Mesenchymal stem cell (in vitro differentiated cells and primary cell): Measurements from ENCODE around the gene SLC25A53.
A peak's percentile ranks its signal among the peaks of the same experiment; 100 is the strongest.

Experiments
- DNase-seq: peaks from one replicate; pipeline ENCODE4 v3.0.0-alpha.2; 2013
- H2AFZ ChIP-seq: one replicate; pipeline ENCODE4 v1.6.1; 2013; ENCODE audit warnings: low read depth, mild to moderate bottlenecking, control low read depth, inconsistent platforms, low read length, moderate library complexity
- H2AK5ac ChIP-seq: 2 replicates; pipeline ENCODE4 v1.6.1; 2013; ENCODE audit warnings: low read length, moderate library complexity, mild to moderate bottlenecking, inconsistent platforms; ENCODE audit not compliant: severe bottlenecking
- H2BK120ac ChIP-seq: one replicate; pipeline ENCODE4 v1.6.1; 2013; ENCODE audit warnings: low read depth, mild to moderate bottlenecking, inconsistent platforms, low read length, moderate library complexity
- H2BK12ac ChIP-seq, 2 experiments: one replicate each; pipeline ENCODE4 v1.6.1; 2013; ENCODE audit warnings: inconsistent platforms in 2 of 2, low read length in 2 of 2, mild to moderate bottlenecking in 2 of 2, moderate library complexity in 2 of 2, control low read depth in 1 of 2
- H2BK15ac ChIP-seq: one replicate; pipeline ENCODE4 v1.6.1; 2013; ENCODE audit warnings: mild to moderate bottlenecking, low read depth, inconsistent platforms; ENCODE audit not compliant: poor library complexity, severe bottlenecking
- H2BK5ac ChIP-seq: 2 replicates; pipeline ENCODE4 v1.6.1; 2013; ENCODE audit warnings: low read depth, mild to moderate bottlenecking, low read length, control low read depth, inconsistent platforms; ENCODE audit not compliant: poor library complexity, severe bottlenecking
- H3K14ac ChIP-seq, 2 experiments: one replicate each; pipeline ENCODE4 v1.6.1; 2013; ENCODE audit warnings: inconsistent platforms in 2 of 2, low read length in 2 of 2, control low read depth in 1 of 2, mild to moderate bottlenecking in 1 of 2, moderate library complexity in 1 of 2
- H3K18ac ChIP-seq, 2 experiments: one replicate each; pipeline ENCODE4 v1.6.1; 2013; ENCODE audit warnings: inconsistent platforms in 2 of 2, low read length in 2 of 2, control low read depth in 1 of 2, low read depth in 1 of 2, mild to moderate bottlenecking in 1 of 2
- H3K23ac ChIP-seq, 2 experiments: one replicate each; pipeline ENCODE4 v1.6.1; 2013; ENCODE audit warnings: inconsistent platforms in 2 of 2, low read length in 2 of 2, mild to moderate bottlenecking in 2 of 2, moderate library complexity in 2 of 2, control low read depth in 1 of 2
- H3K27ac ChIP-seq: 2 replicates; pipeline ENCODE4 v1.5.1; 2013; ENCODE audit warnings: mild to moderate bottlenecking, moderate library complexity, low read length, control low read depth, inconsistent platforms; ENCODE audit not compliant: poor library complexity, severe bottlenecking
- H3K27me3 ChIP-seq, 2 experiments: 2 replicates each; pipeline versions ENCODE4 v1.6.1 to v1.7.0; 2013; ENCODE audit warnings: low read length in 2 of 2, mild to moderate bottlenecking in 2 of 2, moderate library complexity in 2 of 2, control low read depth in 1 of 2, inconsistent platforms in 1 of 2; ENCODE audit not compliant: control insufficient read depth in 1 of 2, insufficient read depth in 1 of 2
- H3K36me3 ChIP-seq, 2 experiments: 2 replicates each; pipeline versions ENCODE4 v1.6.1 to v1.7.0; 2013; ENCODE audit warnings: low read length in 2 of 2, control low read depth in 1 of 2, inconsistent platforms in 1 of 2, low read depth in 1 of 2, mild to moderate bottlenecking in 1 of 2; ENCODE audit not compliant: insufficient read depth in 2 of 2, control insufficient read depth in 1 of 2
- H3K4ac ChIP-seq, 2 experiments: one replicate each; pipeline ENCODE4 v1.6.1; 2013; ENCODE audit warnings: inconsistent platforms in 2 of 2, low read length in 2 of 2, mild to moderate bottlenecking in 2 of 2, moderate library complexity in 2 of 2, control low read depth in 1 of 2, low read depth in 1 of 2
- H3K4me1 ChIP-seq: 2 replicates; pipeline ENCODE4 v1.6.1; 2013; ENCODE audit warnings: low read depth, low read length, control low read depth; ENCODE audit not compliant: control insufficient read depth, insufficient read depth
- H3K4me2 ChIP-seq: 2 replicates; pipeline ENCODE4 v1.6.1; 2013; ENCODE audit warnings: low read length, mild to moderate bottlenecking, inconsistent platforms; ENCODE audit not compliant: poor library complexity, severe bottlenecking
- H3K4me3 ChIP-seq, 2 experiments: 2 replicates each; pipeline versions ENCODE4 v1.5.1 to v1.7.0; 2013; ENCODE audit warnings: low read length in 2 of 2, mild to moderate bottlenecking in 2 of 2, control low read depth in 1 of 2, low read depth in 1 of 2; ENCODE audit not compliant: insufficient read depth in 1 of 2
- H3K79me1 ChIP-seq: replicated peaks from 2 replicates; pipeline ENCODE4 v1.6.1; 2013; ENCODE audit warnings: mild to moderate bottlenecking, control low read depth, low read length, inconsistent platforms; ENCODE audit not compliant: poor library complexity, severe bottlenecking
- H3K9ac ChIP-seq: 2 replicates; pipeline ENCODE4 v1.7.0; 2013; ENCODE audit warnings: mild to moderate bottlenecking, low read length, moderate library complexity
- H3K9me3 ChIP-seq: 2 replicates; pipeline ENCODE4 v1.7.0; 2013; ENCODE audit warnings: mild to moderate bottlenecking, low read length; ENCODE audit not compliant: control insufficient read depth
- H4K8ac ChIP-seq: one replicate; pipeline ENCODE4 v1.6.1; 2013; ENCODE audit warnings: inconsistent platforms, mild to moderate bottlenecking, low read length, moderate library complexity
- H4K91ac ChIP-seq: one replicate; pipeline ENCODE4 v1.6.1; 2013; ENCODE audit warnings: mild to moderate bottlenecking, low read length, inconsistent platforms
- WGBS: methylation state at CpG from one replicate; pipeline ENCODE4 v1.1.7; 2013; ENCODE audit warnings: mixed read lengths; 5-methylcytosine and 5-hydroxymethylcytosine counted together

The SLC25A53 gene

DNA sequence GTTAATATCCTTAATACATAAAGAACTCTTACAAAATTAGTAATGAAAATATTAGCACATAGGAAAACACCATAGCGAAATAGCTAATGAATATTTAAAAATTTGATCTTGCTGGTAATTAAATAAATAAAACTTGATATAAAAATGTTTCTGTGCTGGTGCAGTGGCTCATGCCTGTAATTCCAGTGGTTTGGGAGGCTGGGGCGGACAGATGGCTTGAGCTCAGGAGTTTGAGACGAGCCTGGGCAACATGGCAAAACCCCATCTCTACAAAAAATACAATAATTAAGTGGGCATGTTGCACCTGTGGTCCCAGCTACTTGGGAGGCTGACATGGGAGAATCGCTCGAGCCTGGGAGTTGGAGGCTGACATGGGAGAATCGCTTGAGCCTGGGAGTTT, 17.0 kb upstream of the SLC25A53 start:
- peaks cover 2 to 25% of the 10 kb centered on the region in 2 experiments for H3K36me3 ChIP-seq
- H2BK120ac ChIP-seq = no peak overlapping the region
- no peak overlapping the region for H4K8ac ChIP-seq
- no peaks in the 10 kb centered on the region for H3K79me1 ChIP-seq
- H3K4me1 ChIP-seq = peaks cover 2% of the 10 kb centered on the region
- no peak overlapping the region for H3K23ac ChIP-seq
- WGBS = 98% methylated on average over 3 of the region's 6 CpGs
- no peak overlapping the region for H3K18ac ChIP-seq
- no peak overlapping the region for H3K14ac ChIP-seq
- no peak overlapping the region for H3K4me2 ChIP-seq
- no peak overlapping the region for H2AK5ac ChIP-seq
- peaks cover 5% of the 10 kb centered on the region for H3K9me3 ChIP-seq
- DNase-seq = no peak
- no peak overlapping the region for H2BK12ac ChIP-seq
- no peak overlapping the region for H3K27ac ChIP-seq
- no peak overlapping the region for H3K4ac ChIP-seq
- H2BK5ac ChIP-seq = no peak overlapping the region
- no peak overlapping the region for H2AFZ ChIP-seq
- H3K27me3 ChIP-seq = peaks cover 0 to 3% of the 10 kb centered on the region in 2 experiments
- H4K91ac ChIP-seq = no peak overlapping the region
- no peak overlapping the region for H3K4me3 ChIP-seq
- H2BK15ac ChIP-seq = no peak overlapping the region
- H3K9ac ChIP-seq = no peak overlapping the region

- Histone ChIP-seq H3K27me3 (peaks cover 0 to 3% of the 10 kb centered on the region in 2 experiments), H3K4me1 (peaks cover 2% of the 10 kb centered on the region), H4K8ac (no peak overlapping the region), H3K18ac (no peak overlapping the region), H2BK120ac (no peak overlapping the region), H2BK5ac (no peak overlapping the region), H3K9me3 (no peaks in the 10 kb centered on the region), H3K36me3 (peaks cover 0 to 17% of the 10 kb centered on the region in 2 experiments), H2AK5ac (no peak overlapping the region), H3K9ac (peak overlapping the region; percentile 30), H2BK12ac (no peak overlapping the region), H4K91ac (no peak overlapping the region), H3K4me3 (no peak overlapping the region), H3K14ac (no peak overlapping the region), H3K79me1 (no peaks in the 10 kb centered on the region), H3K4ac (no peak overlapping the region), H2BK15ac (no peak overlapping the region), H3K23ac (no peak overlapping the region), H3K27ac (peak overlapping the region; percentile 53), H3K4me2 (no peak overlapping the region), H2AFZ (no peak overlapping the region)
- WGBS = 100% methylated on average over 1 of the region's 2 CpGs
- DNase-seq = no peak
These were observed 16.0 kb upstream of the SLC25A53 start for GRCh38 chrX:104172788-104173187.

DNA sequence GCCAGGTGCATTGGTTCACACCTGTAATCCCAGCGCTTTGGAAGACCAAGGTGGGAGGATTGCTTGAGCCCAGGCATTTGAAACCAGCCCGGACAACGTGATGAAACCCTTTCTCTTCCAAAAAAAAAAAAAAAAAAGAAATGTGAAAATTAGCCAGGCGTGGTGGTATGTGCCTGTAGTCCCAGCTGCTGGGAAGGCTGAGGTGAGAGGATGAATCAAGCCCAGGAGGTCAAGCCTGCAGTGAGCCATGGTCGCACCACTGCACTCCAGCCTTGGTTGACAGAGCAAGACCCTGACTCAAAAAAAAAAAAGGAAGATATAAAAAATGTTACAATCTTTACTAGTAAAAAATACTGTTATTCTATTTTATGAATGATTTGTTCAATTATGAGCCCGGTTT, 15.3 kb upstream of the SLC25A53 start:
- H3K18ac ChIP-seq = no peak overlapping the region
- no peak overlapping the region for H3K14ac ChIP-seq
- H3K27me3 ChIP-seq = peaks cover 0 to 3% of the 10 kb centered on the region in 2 experiments
- no peak overlapping the region for H2BK12ac ChIP-seq
- H4K91ac ChIP-seq = no peak overlapping the region
- H3K9ac ChIP-seq = no peak overlapping the region
- DNase-seq = no peak
- no peaks in the 10 kb centered on the region for H3K79me1 ChIP-seq
- H3K23ac ChIP-seq = no peak overlapping the region
- H3K27ac ChIP-seq = no peak overlapping the region
- no peak overlapping the region for H2AK5ac ChIP-seq
- no peak overlapping the region for H2BK120ac ChIP-seq
- peaks cover 0 to 10% of the 10 kb centered on the region in 2 experiments for H3K36me3 ChIP-seq
- no peak overlapping the region for H2BK15ac ChIP-seq
- no peaks in the 10 kb centered on the region for H3K9me3 ChIP-seq
- H3K4me1 ChIP-seq = peaks cover 2% of the 10 kb centered on the region
- no peak overlapping the region for H4K8ac ChIP-seq
- no peak overlapping the region for H3K4me2 ChIP-seq
- H2AFZ ChIP-seq = no peak overlapping the region
- no peak overlapping the region for H3K4me3 ChIP-seq
- no peak overlapping the region for H2BK5ac ChIP-seq
- 100% methylated on average over 2 of the region's 6 CpGs for WGBS
- no peak overlapping the region for H3K4ac ChIP-seq

- Histone ChIP-seq H3K4me3 (peak overlapping the region in 1 of 2 experiments; percentile 84), H3K4me2 (peak overlapping the region; percentile 63), H3K14ac (no peak overlapping the region), H3K9ac (peak overlapping the region; percentile 88), H3K23ac (no peak overlapping the region), H2AK5ac (no peak overlapping the region), H3K27ac (no peak overlapping the region), H3K9me3 (no peaks in the 10 kb centered on the region), H2BK12ac (no peak overlapping the region), H3K79me1 (no peaks in the 10 kb centered on the region), H3K18ac (no peak overlapping the region), H3K4ac (no peak overlapping the region), H3K27me3 (peaks cover 0 to 3% of the 10 kb centered on the region in 2 experiments), H2AFZ (no peak overlapping the region), H4K8ac (no peak overlapping the region), H3K36me3 (no peaks in the 10 kb centered on the region), H2BK120ac (no peak overlapping the region), H3K4me1 (peaks cover 5% of the 10 kb centered on the region), H2BK15ac (no peak overlapping the region), H2BK5ac (no peak overlapping the region), H4K91ac (no peak overlapping the region)
- DNase-seq = no peak
- WGBS = no CpG with 5 or more reads among the region's 1 CpG
These were observed 11.3 kb upstream of the SLC25A53 start for GRCh38 chrX:104168127-104168526.
